ENCODE measurements around the gene NFRKB.

NFRKB gene

DNA sequence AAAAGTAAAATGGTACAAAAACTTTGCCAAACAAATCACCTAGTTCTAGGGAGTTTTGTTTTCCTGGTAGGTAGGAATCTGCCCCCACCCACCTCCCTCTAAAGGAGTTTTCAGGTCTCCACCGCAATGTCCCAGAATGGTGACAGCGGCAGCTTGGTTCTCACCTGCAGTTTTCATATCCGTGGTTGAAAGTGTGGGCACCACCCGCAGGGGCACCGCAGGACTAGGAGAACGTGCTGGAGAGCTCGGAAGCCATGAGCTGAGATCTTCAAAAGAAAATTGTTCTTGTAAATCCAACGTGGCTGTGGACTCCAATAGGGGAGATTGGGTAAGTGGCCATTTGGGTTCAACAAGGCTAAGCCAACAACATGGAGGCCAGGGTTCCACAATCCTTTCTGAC lies 10.8 kb downstream of the NFRKB start:
- no peak for ATAC-seq
- TF ChIP-seq ZFP3 (CRISPR knock-in tag; IDR thresholded peaks at IDR 0.05) (no peak), ESRRG (CRISPR knock-in tag; IDR thresholded peaks at IDR 0.05) (no peak)

DNA sequence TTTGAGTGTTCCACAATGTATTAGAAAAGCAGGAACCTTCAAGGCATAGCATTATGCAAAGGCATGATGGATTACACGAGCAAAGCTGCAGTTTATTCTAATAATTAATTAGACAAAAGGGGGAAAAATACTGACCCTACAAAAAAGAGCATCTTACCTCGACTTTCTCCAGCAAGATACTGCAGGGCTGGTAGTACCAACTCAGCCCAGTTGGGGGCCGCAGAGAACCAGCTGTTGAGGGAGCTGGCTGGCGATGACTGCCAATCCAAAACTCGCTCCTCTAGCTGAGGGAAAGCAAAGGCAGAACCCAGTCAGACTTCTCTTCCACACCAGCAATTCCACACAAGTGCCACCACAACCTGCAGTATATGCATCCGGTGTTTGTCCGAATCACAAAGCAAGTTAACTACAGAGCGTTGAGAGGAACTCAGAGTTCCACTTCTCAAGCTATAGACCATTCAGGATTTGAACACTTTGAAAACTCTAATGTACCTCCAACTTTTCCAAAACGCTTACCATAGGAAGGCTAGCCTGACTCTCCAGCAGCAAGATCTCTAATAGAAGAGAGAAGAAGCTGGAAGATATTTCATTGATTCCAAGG lies 13.7 kb downstream of the NFRKB start:
- ATAC-seq, result peak; percentile 93
- TF ChIP-seq ZNF8 (CRISPR knock-in tag; IDR thresholded peaks at IDR 0.05) (no peak), ZC3H10 (CRISPR knock-in tag; IDR thresholded peaks at IDR 0.05) (no peak), OSR1 (CRISPR knock-in tag; IDR thresholded peaks at IDR 0.05) (no peak), ZNF70 (CRISPR knock-in tag; IDR thresholded peaks at IDR 0.05) (no peak), ZFP3 (CRISPR knock-in tag; IDR thresholded peaks at IDR 0.05) (no peak), ARNTL (CRISPR knock-in tag; IDR thresholded peaks at IDR 0.05; ENCODE audit: borderline replicate concordance, low read depth) (no peak), CSDC2 (CRISPR knock-in tag; IDR thresholded peaks at IDR 0.05) (no peak), TOX (CRISPR knock-in tag; IDR thresholded peaks at IDR 0.05; ENCODE audit: borderline replicate concordance) (no peak), ESRRG (CRISPR knock-in tag; IDR thresholded peaks at IDR 0.05) (no peak), PPARA (CRISPR knock-in tag; IDR thresholded peaks at IDR 0.05; ENCODE audit: borderline replicate concordance) (no peak), ZNF565 (CRISPR knock-in tag; conservative IDR thresholded peaks at IDR 0.05; ENCODE audit: low read depth) (no peak)
- TF ChIP-seq, protein P1, sequence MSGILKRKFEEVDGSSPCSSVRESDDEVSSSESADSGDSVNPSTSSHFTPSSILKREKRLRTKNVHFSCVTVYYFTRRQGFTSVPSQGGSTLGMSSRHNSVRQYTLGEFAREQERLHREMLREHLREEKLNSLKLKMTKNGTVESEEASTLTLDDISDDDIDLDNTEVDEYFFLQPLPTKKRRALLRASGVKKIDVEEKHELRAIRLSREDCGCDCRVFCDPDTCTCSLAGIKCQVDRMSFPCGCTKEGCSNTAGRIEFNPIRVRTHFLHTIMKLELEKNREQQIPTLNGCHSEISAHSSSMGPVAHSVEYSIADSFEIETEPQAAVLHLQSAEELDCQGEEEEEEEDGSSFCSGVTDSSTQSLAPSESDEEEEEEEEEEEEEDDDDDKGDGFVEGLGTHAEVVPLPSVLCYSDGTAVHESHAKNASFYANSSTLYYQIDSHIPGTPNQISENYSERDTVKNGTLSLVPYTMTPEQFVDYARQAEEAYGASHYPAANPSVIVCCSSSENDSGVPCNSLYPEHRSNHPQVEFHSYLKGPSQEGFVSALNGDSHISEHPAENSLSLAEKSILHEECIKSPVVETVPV (CRISPR knock-in tag; IDR thresholded peaks at IDR 0.05), result no peak
- TF ChIP-seq, protein P2, sequence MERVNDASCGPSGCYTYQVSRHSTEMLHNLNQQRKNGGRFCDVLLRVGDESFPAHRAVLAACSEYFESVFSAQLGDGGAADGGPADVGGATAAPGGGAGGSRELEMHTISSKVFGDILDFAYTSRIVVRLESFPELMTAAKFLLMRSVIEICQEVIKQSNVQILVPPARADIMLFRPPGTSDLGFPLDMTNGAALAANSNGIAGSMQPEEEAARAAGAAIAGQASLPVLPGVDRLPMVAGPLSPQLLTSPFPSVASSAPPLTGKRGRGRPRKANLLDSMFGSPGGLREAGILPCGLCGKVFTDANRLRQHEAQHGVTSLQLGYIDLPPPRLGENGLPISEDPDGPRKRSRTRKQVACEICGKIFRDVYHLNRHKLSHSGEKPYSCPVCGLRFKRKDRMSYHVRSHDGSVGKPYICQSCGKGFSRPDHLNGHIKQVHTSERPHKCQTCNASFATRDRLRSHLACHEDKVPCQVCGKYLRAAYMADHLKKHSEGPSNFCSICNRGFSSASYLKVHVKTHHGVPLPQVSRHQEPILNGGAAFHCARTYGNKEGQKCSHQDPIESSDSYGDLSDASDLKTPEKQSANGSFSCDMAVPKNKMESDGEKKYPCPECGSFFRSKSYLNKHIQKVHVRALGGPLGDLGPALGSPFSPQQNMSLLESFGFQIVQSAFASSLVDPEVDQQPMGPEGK (CRISPR knock-in tag; IDR thresholded peaks at IDR 0.05; ENCODE audit: borderline replicate concordance), result no peak

DNA sequence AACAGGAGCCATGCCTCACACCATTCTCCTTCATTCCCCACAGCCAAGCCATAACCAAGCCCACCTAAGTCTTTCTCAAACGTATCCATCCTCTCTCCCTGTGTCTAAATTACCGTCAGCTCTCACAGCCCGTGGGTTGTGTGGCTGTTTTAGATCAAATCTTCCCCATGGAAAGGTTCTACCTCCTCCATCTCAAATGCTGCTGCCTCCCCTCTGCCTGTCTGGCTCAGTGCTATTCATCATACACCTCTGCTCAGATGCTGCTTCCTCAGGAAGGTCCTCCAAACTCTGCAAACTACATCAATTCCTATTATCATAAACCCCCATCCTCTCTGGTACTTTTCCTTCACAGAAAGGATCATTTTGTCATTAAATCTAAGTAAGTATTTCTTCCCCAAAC lies 15.1 kb downstream of the NFRKB start:
- ATAC-seq, result no peak
- TF ChIP-seq, protein P3, sequence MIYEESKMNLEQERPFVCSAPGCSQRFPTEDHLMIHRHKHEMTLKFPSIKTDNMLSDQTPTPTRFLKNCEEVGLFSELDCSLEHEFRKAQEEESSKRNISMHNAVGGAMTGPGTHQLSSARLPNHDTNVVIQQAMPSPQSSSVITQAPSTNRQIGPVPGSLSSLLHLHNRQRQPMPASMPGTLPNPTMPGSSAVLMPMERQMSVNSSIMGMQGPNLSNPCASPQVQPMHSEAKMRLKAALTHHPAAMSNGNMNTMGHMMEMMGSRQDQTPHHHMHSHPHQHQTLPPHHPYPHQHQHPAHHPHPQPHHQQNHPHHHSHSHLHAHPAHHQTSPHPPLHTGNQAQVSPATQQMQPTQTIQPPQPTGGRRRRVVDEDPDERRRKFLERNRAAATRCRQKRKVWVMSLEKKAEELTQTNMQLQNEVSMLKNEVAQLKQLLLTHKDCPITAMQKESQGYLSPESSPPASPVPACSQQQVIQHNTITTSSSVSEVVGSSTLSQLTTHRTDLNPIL (CRISPR knock-in tag; IDR thresholded peaks at IDR 0.05; ENCODE audit: low read depth), result no peak
- no peak for TF ChIP-seq ISL1 (CRISPR knock-in tag; IDR thresholded peaks at IDR 0.05)
- no peak for TF ChIP-seq OSR1 (CRISPR knock-in tag; IDR thresholded peaks at IDR 0.05)
- TF ChIP-seq ZC3H10 (CRISPR knock-in tag; IDR thresholded peaks at IDR 0.05), result no peak
- TF ChIP-seq, protein P1 (CRISPR knock-in tag; IDR thresholded peaks at IDR 0.05), result no peak
- no peak for TF ChIP-seq PPARA (CRISPR knock-in tag; IDR thresholded peaks at IDR 0.05; ENCODE audit: borderline replicate concordance)
- TF ChIP-seq, protein P2 (CRISPR knock-in tag; IDR thresholded peaks at IDR 0.05; ENCODE audit: borderline replicate concordance), result no peak
- TF ChIP-seq, protein P4, sequence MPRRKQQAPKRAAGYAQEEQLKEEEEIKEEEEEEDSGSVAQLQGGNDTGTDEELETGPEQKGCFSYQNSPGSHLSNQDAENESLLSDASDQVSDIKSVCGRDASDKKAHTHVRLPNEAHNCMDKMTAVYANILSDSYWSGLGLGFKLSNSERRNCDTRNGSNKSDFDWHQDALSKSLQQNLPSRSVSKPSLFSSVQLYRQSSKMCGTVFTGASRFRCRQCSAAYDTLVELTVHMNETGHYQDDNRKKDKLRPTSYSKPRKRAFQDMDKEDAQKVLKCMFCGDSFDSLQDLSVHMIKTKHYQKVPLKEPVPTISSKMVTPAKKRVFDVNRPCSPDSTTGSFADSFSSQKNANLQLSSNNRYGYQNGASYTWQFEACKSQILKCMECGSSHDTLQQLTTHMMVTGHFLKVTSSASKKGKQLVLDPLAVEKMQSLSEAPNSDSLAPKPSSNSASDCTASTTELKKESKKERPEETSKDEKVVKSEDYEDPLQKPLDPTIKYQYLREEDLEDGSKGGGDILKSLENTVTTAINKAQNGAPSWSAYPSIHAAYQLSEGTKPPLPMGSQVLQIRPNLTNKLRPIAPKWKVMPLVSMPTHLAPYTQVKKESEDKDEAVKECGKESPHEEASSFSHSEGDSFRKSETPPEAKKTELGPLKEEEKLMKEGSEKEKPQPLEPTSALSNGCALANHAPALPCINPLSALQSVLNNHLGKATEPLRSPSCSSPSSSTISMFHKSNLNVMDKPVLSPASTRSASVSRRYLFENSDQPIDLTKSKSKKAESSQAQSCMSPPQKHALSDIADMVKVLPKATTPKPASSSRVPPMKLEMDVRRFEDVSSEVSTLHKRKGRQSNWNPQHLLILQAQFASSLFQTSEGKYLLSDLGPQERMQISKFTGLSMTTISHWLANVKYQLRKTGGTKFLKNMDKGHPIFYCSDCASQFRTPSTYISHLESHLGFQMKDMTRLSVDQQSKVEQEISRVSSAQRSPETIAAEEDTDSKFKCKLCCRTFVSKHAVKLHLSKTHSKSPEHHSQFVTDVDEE (CRISPR knock-in tag; IDR thresholded peaks at IDR 0.05), result no peak

All from SK-N-SH treated with all-trans-retinoic acid at 6 μM for 48 hours (cell line).